Pancreas (tissue), 10 donors: ENCODE results near the gene DCDC1. TPM values are rescaled to one million over a fixed set of nuclear protein-coding genes. Genes with fewer than 3 reads are reported as not detected.

Experiments used
- ATAC-seq, 4 donors: fragments of 200-7000 bp; cut with Tn5 transposase; one replicate each; pipeline versions ENCODE4 v1.8.0 to v1.9.1; 2020; ENCODE audit warnings: mild to moderate bottlenecking in 4 of 4, moderate library complexity in 4 of 4
- DNase-seq, 6 donors: peaks; one replicate each; pipeline ENCODE4 v3.0.0-alpha.2; 2020
- FAIRE-seq: peaks from 2 replicates; lab custom pipeline; 2012; peaks lifted over from hg19 to GRCh38; lab: Jason Lieb, UNC
- H3K27ac ChIP-seq, 4 donors: fragments of 200-600 bp; sonication (generic); 1 replicate in 3 of 4; 2 replicates in 1 of 4; pipeline versions ENCODE4 v1.5.0 to v1.8.0; 2020
- H3K27me3 ChIP-seq, 4 donors: fragments of 200-600 bp; one replicate each; pipeline ENCODE4 v1.8.0; 2021
- H3K36me3 ChIP-seq, 3 donors: fragments of 200-600 bp; sonication (generic) in 1 of 3; one replicate each; pipeline versions ENCODE4 v1.5.0 to v1.8.0; 2020 to 2021
- H3K4me1 ChIP-seq, 3 donors: fragments of 200-600 bp; one replicate each; pipeline ENCODE4 v1.8.0; 2021
- H3K4me3 ChIP-seq, 4 donors: fragments of 200-600 bp; sonication (generic) in 2 of 4; one replicate each; pipeline versions ENCODE4 v1.5.0 to v1.8.0; 2020 to 2021
- H3K9me3 ChIP-seq, 4 donors: fragments of 200-600 bp; one replicate each; pipeline ENCODE4 v1.8.0; 2021
- WGBS, 2 donors: extraction: QIAGEN DNeasy Blood & Tissue Kit; methylation state at CpG; one replicate each; pipeline ENCODE4 v1.1.7; 2013; 5-methylcytosine and 5-hydroxymethylcytosine counted together
- intact Hi-C, 3 donors: fragments of 100-400 bp; cut with DNase I; formaldehyde crosslinking; loops; one replicate each; pipeline versions ENCODE4 v1.11.1 to v1.14.2; 2022
- polyA plus RNA-seq, 2 donors: library from polyadenylated mRNA; stranded (reverse); fragments of 200-250 nt; gene quantifications; one replicate each; pipeline ENCODE4 v1.2.3, GENCODE V29; 2013
- total RNA-seq, 6 donors: library from RNA; stranded (reverse); fragmentation: NEBNext Ultra II Directional in 4 of 6; extraction: Animal tissue kit (Norgen Biotek cat#: 25700) in 4 of 6; gene quantifications; one replicate each; pipeline versions ENCODE4 v1.2.1 to v1.2.4, GENCODE V29; 2021 to 2023
- TF ChIP-seq, protein P1 (sequence below), 4 donors: fragments of 200-600 bp; sonication (generic) in 3 of 4; IDR thresholded peaks; one replicate each; pipeline versions ENCODE4 v1.5.0 to v1.8.0; 2021; ENCODE audit warnings: antibody characterized with exemption in 4 of 4
- donor health status: healthy with polysubstance abuse.
- donor health status: DM: no; HTN: no; CAD: no; lungs with moderate emphysema.
- donor health status: DM: no; HTN: no; CAD: no.
- donor health status: control.
- donor health status: control.
- donor health status: Bipolar disorder and iron deficiency.
- donor health status: DM: yes; HTN: yes; CAD: no.
- donor health status: DM: no; HTN: no; CAD: no.
- donor health status: DM: no; HTN: no; CAD: no.
- donor health status: DM: yes; HTN: yes; CAD: no.

The DCDC1 gene
- total and polyA plus RNA-seq, 8 donors: 0.40 to 1.2 (median 0.68) TPM

DNA sequence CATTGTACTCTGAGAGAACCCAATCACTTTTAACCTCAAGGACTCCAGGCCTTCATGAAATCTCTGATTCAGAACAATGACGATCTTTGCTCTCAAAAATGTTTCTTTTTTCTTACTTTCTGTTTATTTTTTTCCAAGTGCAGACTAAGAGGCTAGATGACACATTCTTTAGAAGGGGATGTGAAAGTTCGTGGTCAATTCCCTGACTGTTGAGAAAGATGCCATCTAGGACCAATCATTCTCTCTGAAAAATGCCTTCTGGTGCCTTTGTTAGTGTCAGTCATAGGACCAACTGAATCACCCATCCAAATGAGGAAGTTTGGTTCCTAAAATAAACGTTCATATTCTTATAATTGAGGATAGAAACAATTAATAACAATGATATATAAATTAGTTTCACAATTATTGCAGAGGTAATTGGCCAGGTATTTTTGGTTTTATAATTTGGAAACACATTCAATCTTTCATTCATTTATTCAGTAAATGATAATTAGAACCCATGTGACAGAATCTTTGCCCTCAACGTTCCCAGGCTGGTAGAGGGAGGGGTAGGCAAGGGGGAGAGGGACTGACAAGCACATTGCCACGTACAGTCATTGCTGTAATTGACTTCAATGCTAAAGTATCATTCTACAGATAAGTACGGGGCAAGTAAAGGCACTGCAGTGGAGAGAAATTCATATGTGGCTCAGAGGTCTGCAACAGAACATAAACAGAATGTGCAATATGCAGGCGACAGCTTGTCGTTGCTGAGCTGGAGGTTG, 450.0 kb downstream of the DCDC1 start:
- TF ChIP-seq, protein P1, sequence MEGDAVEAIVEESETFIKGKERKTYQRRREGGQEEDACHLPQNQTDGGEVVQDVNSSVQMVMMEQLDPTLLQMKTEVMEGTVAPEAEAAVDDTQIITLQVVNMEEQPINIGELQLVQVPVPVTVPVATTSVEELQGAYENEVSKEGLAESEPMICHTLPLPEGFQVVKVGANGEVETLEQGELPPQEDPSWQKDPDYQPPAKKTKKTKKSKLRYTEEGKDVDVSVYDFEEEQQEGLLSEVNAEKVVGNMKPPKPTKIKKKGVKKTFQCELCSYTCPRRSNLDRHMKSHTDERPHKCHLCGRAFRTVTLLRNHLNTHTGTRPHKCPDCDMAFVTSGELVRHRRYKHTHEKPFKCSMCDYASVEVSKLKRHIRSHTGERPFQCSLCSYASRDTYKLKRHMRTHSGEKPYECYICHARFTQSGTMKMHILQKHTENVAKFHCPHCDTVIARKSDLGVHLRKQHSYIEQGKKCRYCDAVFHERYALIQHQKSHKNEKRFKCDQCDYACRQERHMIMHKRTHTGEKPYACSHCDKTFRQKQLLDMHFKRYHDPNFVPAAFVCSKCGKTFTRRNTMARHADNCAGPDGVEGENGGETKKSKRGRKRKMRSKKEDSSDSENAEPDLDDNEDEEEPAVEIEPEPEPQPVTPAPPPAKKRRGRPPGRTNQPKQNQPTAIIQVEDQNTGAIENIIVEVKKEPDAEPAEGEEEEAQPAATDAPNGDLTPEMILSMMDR (IDR thresholded peaks at IDR 0.05): no peak
- no peak for DNase-seq
- Histone ChIP-seq H3K4me1 (no peaks in the 10 kb centered on the region), H3K27ac (peak overlapping the region in 1 of 4 donors; percentile 15), H3K36me3 (no peaks in the 10 kb centered on the region), H3K9me3 (no peaks in the 10 kb centered on the region), H3K27me3 (peaks cover 0 to 5% (median 0%) of the 10 kb centered on the region in 4 donors), H3K4me3 (no peak overlapping the region)
- intact Hi-C loops: loop anchor here in 1 of 3 donors (10.0 kb wide), 1 partner anchor 1485 kb away; no protein-coding TSS in a partner anchor
- ATAC-seq: peak in 2 of 4 donors; percentile 64 to 68
- no peak for FAIRE-seq
- 33 to 36% methylated on average over 8 of the region's 8 CpGs for WGBS, 2 donors

DNA sequence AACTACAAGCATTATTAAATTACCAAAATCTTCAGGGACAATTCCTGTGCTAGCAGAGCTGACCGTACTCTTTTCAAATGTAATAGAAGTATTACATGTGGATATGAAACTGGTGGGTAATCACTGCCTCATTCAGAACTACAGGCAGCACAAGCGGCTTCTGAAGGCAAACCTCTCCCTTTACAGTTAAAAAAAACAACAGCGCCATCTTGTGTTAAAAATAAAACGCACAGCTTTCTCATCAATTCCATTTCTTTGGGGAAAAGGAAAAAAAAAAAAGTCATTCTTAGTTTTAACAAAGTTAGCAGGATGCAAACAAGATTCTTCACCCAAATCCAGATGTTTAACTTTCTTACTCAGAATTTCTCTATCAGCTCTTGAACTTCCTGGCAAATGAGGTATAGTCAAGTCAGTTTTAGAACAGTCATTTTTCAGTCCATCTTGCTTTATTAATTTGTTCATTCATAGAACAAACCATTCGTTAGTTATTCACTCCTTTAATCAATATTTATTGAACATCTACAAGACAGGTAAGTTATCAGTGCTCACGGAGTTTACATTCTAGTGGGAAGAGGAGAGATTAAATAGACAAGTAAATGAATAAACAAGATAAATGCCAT, 451.6 kb downstream of the DCDC1 start:
- no peaks in the 10 kb centered on the region for H3K36me3 ChIP-seq
- FAIRE-seq (peak; percentile 5), DNase-seq (no peak), ATAC-seq (peak in 3 of 4 donors; percentile 74 to 77 (median 74))
- H3K27ac ChIP-seq: no peak overlapping the region
- WGBS, 2 donors: 3 to 5% methylated on average over 6 of the region's 6 CpGs
- H3K4me3 ChIP-seq: no peak overlapping the region
- no peaks in the 10 kb centered on the region for H3K4me1 ChIP-seq
- peaks cover 0 to 5% (median 0%) of the 10 kb centered on the region in 4 donors for H3K27me3 ChIP-seq
- no peaks in the 10 kb centered on the region for H3K9me3 ChIP-seq
- TF ChIP-seq, protein P1 (IDR thresholded peaks at IDR 0.05): peak in 3 of 4 donors; percentile 55 to 68 (median 60)
- intact Hi-C loops: loop anchor here in 1 of 3 donors (10.0 kb wide), 1 partner anchor 1483 kb away; no protein-coding TSS in a partner anchor

DNA sequence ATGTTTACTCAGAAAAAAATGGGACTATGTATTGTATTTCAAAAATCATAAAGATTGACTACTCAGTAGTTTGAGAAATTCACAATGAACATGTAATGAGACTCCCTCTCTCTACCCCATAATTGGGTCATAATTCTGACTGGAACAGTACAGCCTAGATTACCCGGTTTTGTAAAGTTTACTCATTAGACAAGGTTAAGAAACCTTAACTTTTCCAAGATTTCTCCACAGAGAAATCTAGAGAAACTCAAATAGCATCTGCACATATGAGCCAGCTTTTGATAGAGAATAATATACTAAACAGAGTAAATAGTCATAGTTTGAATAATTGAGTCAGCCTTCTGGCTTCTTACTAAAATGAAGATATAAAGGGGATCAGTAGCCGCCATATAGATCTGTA, 452.3 kb downstream of the DCDC1 start:
- H3K36me3 ChIP-seq: no peaks in the 10 kb centered on the region
- no peaks in the 10 kb centered on the region for H3K4me1 ChIP-seq
- no peak overlapping the region for H3K27ac ChIP-seq
- 66 to 72% methylated on average over 2 of the region's 2 CpGs for WGBS, 2 donors
- no peak overlapping the region for H3K4me3 ChIP-seq
- no peak for ATAC-seq
- TF ChIP-seq, protein P1 (IDR thresholded peaks at IDR 0.05): no peak
- FAIRE-seq: no peak
- peaks cover 0 to 5% (median 0%) of the 10 kb centered on the region in 4 donors for H3K27me3 ChIP-seq
- intact Hi-C loops: loop anchor here in 1 of 3 donors (10.0 kb wide), 1 partner anchor 1482 kb away; no protein-coding TSS in a partner anchor
- no peak for DNase-seq
- H3K9me3 ChIP-seq: no peaks in the 10 kb centered on the region

DNA sequence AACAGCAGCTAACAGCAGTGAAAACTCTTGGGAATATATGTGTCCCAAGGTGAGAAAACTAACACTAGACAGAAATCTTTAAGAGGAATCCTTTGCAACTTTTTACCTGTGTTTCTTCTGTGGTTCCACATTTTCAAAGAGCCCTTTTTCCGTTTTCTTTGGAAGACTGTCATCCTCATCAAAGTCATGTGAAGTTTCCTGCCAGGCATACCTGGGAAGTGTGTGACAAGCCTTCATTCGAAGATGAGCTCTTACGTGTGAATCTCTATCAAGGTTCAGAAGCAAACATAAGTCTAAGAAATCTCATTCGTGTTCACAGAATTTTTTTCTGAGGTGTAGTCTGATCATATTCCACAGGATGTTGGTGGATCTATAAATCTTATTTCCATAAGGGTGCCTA, 452.8 kb downstream of the DCDC1 start:
- FAIRE-seq (no peak), DNase-seq (no peak), ATAC-seq (no peak)
- TF ChIP-seq, protein P1 (IDR thresholded peaks at IDR 0.05): no peak
- Histone ChIP-seq H3K27me3 (peaks cover 0 to 5% (median 0%) of the 10 kb centered on the region in 4 donors), H3K9me3 (no peaks in the 10 kb centered on the region), H3K36me3 (no peaks in the 10 kb centered on the region), H3K4me3 (no peak overlapping the region), H3K4me1 (no peaks in the 10 kb centered on the region), H3K27ac (no peak overlapping the region)
- intact Hi-C loops: loop anchor here in 1 of 3 donors (10.0 kb wide), 1 partner anchor 1482 kb away; no protein-coding TSS in a partner anchor
- 60 to 72% methylated on average over 4 of the region's 4 CpGs for WGBS, 2 donors
